Measurements from ENCODE around the gene TRIM44. TPM values are rescaled to one million over a fixed set of nuclear protein-coding genes. Genes with fewer than 3 reads are reported as not detected.
"Not testable (repeated sequence)": the region's sequence is repeated elsewhere in the genome, so short reads cannot be mapped to it uniquely, and the experiment has no call there.

TRIM44 gene
- total RNA-seq, 1 donor from 2014 or later = 62.8 TPM

- intact Hi-C loops (cut with DNase I) = no loop called here
- DNase-seq = no peak
- Histone ChIP-seq H3K9me3 (no peaks in the 10 kb centered on the region), H3K27ac (no peak overlapping the region), H3K36me3 (no peaks in the 10 kb centered on the region), H3K4me1 (no peaks in the 10 kb centered on the region), H3K4me3 (no peak overlapping the region), H3K27me3 (ENCODE audit: low read depth) (no peaks in the 10 kb centered on the region)
- ATAC-seq = no peak
- TF ChIP-seq CTCF (IDR thresholded peaks at IDR 0.05) = no peak
These were observed 191.4 kb downstream of the TRIM44 start for GRCh38 chr11:35853971-35854370.

GRCh38 chr11:35855671-35856070 lies 193.1 kb downstream of the TRIM44 start:
- no peak for TF ChIP-seq CTCF (IDR thresholded peaks at IDR 0.05)
- no peak overlapping the region for H3K4me3 ChIP-seq
- ATAC-seq (no peak), DNase-seq (no peak)
- no peak overlapping the region for H3K27ac ChIP-seq
- no peaks in the 10 kb centered on the region for H3K36me3 ChIP-seq
- no peaks in the 10 kb centered on the region for H3K27me3 ChIP-seq (ENCODE audit: low read depth)
- intact Hi-C loops (cut with DNase I) = no loop called here
- H3K9me3 ChIP-seq = no peaks in the 10 kb centered on the region
- no peaks in the 10 kb centered on the region for H3K4me1 ChIP-seq

GRCh38 chr11:35856259-35856658 lies 193.7 kb downstream of the TRIM44 start:
- no peak overlapping the region for H3K27ac ChIP-seq
- no peak for TF ChIP-seq CTCF (IDR thresholded peaks at IDR 0.05)
- H3K36me3 ChIP-seq = no peaks in the 10 kb centered on the region
- intact Hi-C loops (cut with DNase I) = no loop called here
- no peaks in the 10 kb centered on the region for H3K4me1 ChIP-seq
- H3K9me3 ChIP-seq = no peaks in the 10 kb centered on the region
- DNase-seq = no peak
- no peaks in the 10 kb centered on the region for H3K27me3 ChIP-seq (ENCODE audit: low read depth)
- H3K4me3 ChIP-seq = no peak overlapping the region
- ATAC-seq = no peak

GRCh38 chr11:35856756-35857155 lies 194.2 kb downstream of the TRIM44 start:
- ATAC-seq (no peak), DNase-seq (no peak)
- Histone ChIP-seq H3K36me3 (no peaks in the 10 kb centered on the region), H3K4me3 (no peak overlapping the region), H3K27ac (no peak overlapping the region), H3K9me3 (no peaks in the 10 kb centered on the region), H3K27me3 (ENCODE audit: low read depth) (no peaks in the 10 kb centered on the region), H3K4me1 (no peaks in the 10 kb centered on the region)
- TF ChIP-seq CTCF (IDR thresholded peaks at IDR 0.05) = no peak
- intact Hi-C loops (cut with DNase I) = no loop called here

GRCh38 chr11:35857922-35858321 lies 195.3 kb downstream of the TRIM44 start:
- H3K4me3 ChIP-seq = no peak overlapping the region
- H3K27me3 ChIP-seq (ENCODE audit: low read depth) = no peaks in the 10 kb centered on the region
- no peak for TF ChIP-seq CTCF (IDR thresholded peaks at IDR 0.05)
- no peaks in the 10 kb centered on the region for H3K4me1 ChIP-seq
- ATAC-seq (no peak), DNase-seq (no peak)
- H3K9me3 ChIP-seq = no peaks in the 10 kb centered on the region
- intact Hi-C loops (cut with DNase I) = no loop called here
- H3K36me3 ChIP-seq = no peaks in the 10 kb centered on the region
- no peak overlapping the region for H3K27ac ChIP-seq

- H3K9me3 ChIP-seq = no peaks in the 10 kb centered on the region
- no peaks in the 10 kb centered on the region for H3K4me1 ChIP-seq
- intact Hi-C loops (cut with DNase I) = no loop called here
- H3K27ac ChIP-seq = no peak overlapping the region
- no peaks in the 10 kb centered on the region for H3K36me3 ChIP-seq
- ATAC-seq (no peak), DNase-seq (no peak)
- no peak for TF ChIP-seq CTCF (IDR thresholded peaks at IDR 0.05)
- no peaks in the 10 kb centered on the region for H3K27me3 ChIP-seq (ENCODE audit: low read depth)
- H3K4me3 ChIP-seq = no peak overlapping the region
These were observed 196.7 kb downstream of the TRIM44 start for GRCh38 chr11:35859301-35859700.

- not testable (repeated sequence) for H3K9me3 ChIP-seq
These were observed 197.6 kb downstream of the TRIM44 start for GRCh38 chr11:35860194-35860593.

More at GRCh38 chr11:35860194-35860593, 197.6 kb downstream of the TRIM44 start:
- ATAC-seq; H3K4me1 ChIP-seq; H3K4me3 ChIP-seq; intact Hi-C loops (cut with DNase I); H3K36me3 ChIP-seq; H3K27me3 ChIP-seq (ENCODE audit: low read depth); DNase-seq; H3K27ac ChIP-seq: not testable (repeated sequence)
